IPS-11a (cell line): Measurements from ENCODE around the gene MUC3A.
"Not testable (repeated sequence)": the region's sequence is repeated elsewhere in the genome, so short reads cannot be mapped to it uniquely, and the experiment has no call there.

Source experiments
- H3K4me3 ChIP-seq: one replicate; pipeline ENCODE4 v1.5.1; 2013; ENCODE audit warnings: low read depth, low read length, control low read depth

MUC3A gene

DNA sequence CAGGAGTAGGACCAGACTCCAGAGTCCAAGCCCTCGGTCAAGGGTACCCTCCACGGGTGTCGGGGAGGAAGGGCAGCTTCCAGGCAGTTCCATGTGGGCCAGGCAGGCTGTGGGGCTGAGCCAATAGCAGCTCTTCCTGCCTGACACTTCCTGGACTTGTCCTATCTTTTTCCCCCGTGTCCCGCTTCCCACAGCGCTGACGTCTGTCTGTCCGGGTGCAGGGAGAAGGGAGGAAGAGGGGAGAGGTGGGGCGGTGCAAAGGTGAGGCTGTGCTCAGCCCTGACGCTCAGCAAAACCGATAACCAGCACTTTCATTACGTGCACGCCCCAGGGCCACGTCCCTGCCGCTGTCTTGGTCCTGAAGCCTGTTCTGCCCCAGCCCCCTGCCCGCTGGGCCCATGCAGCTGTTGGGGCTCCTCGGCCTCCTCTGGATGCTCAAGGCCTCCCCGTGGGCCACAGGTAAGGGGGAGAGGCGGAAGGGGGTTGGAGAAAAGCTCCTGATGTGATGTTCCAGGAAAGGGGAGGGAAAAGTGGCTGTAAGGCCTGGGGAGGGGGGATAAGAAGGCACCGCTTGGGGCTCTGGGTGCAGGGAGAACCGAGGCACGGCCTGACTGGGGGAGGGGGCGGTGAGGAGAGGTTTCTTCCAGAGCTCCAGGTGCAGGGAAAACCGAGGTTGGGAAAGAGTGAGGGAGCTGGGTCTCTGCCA, at the start of gene MUC3A:
Gene MUC3A (plus strand): TSS at position 308 of the 706 bp plus-strand sequence. CDS start 91 bp downstream, at position 399.
- H3K4me3 ChIP-seq = no peak within 1 kb of the TSS

- no peak overlapping the region for H3K4me3 ChIP-seq
These were observed 48.4 kb upstream of the MUC3A start for GRCh38 chr7:100900978-100901377.

DNA sequence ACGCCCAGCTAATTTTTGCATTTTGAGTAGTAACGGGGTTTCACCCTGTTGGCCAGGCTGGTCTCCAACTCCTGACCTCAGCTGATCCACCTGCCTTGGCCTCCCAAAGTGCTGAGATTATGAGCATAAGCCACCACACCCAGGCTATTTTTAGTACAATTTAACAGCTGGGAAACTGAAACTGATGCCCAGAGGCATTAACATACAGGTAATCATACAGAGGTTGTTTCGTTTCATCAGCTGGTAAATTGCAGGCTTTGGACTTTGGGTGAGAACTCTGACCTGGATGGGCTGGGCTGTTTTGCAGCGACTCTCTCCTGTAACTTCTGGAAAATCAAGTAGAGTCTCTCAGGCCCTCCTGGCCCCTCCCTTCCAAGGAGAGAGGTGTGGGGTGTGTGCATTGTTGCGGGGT, 47.4 kb upstream of the MUC3A start:
- no peak overlapping the region for H3K4me3 ChIP-seq

GRCh38 chr7:100902638-100903037, 46.7 kb upstream of the MUC3A start:
- no peak overlapping the region for H3K4me3 ChIP-seq

- H3K4me3 ChIP-seq = no peak overlapping the region
These were observed 40.8 kb upstream of the MUC3A start for GRCh38 chr7:100908512-100908911.

DNA sequence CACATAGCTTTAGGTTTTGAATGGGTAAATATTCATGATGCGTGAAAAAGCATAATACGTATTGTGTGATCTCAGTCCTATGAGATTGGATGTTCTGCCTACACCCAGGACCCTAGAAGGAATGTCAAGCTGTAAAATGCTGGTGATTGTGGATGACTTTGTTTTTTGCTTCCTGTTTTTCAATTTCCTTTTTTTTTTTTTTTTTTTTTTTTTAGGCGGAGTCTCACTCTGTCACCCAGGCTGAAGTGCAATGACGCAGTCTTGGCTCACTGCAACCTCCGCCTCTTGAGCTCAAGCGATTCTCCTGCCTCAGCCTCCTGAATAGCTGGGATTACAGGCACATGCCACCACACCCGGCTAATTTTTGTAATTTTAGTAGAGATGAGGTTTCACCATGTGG, 38.9 kb upstream of the MUC3A start:
- H3K4me3 ChIP-seq = not testable (repeated sequence)

DNA sequence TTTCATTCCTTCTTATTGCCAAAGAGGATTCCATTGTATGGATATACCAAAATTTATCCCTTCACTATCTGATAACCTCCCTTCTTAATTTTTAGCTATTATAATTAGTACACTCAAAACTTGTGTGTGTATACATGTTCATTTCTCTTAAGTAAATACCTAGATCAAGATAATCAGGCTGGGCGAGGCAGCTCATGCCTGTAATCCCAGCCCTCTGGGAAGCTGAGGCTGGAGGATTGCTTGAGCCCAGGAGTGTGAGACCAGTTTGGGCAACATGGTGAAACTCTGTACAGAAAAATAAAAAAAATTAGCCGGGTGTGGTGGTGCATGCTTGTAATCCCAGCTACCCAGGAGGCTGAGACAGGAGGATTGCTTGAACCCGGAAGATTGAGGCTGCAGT, 37.9 kb upstream of the MUC3A start:
- no peak overlapping the region for H3K4me3 ChIP-seq

- H3K4me3 ChIP-seq = no peak overlapping the region
These were observed 35.0 kb upstream of the MUC3A start for GRCh38 chr7:100914208-100914878.

- H3K4me3 ChIP-seq = no peak overlapping the region
These were observed 34.4 kb upstream of the MUC3A start for GRCh38 chr7:100914879-100915447.

DNA sequence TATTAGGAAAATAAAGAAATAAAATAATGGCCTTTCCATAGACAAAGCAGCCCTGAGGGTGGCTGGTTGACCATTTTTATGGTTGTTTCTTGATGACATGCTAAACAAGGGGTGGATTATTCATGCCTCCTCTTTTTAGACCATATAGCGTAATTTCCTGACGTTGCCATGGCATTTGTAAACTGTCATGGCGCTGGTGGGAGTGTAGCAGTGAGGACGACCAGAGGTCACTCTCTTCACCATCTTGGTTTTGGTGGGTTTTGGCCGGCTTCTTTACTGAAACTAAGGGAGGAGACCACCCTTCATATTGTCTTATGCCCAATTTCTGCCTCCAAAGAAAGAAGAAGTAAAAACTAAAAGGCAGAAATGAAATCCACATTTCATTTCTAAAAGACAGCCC, 30.0 kb upstream of the MUC3A start:
- H3K4me3 ChIP-seq = not testable (repeated sequence)

GRCh38 chr7:100919779-100920437, 29.4 kb upstream of the MUC3A start:
- H3K4me3 ChIP-seq = not testable (repeated sequence)

DNA sequence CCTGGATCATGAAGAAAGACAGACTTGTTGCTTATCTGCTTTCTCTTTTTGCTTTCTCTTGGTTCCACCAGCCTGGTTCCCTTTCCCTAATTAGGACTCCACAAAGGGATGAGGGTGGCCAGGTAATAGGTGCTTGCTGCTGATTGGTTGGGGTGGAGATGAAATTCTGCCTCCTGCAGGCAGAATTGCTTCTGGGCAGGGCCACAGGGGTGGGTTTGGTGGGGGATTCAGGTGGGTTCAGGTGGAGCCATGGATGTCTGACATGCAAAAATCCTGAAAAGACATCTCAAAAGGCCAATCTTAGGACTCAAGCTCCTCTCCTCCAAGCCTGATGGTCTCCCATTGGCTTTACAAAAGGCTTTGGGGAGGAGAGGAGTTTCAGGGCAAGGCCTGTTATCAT, 28.3 kb upstream of the MUC3A start:
- no peak overlapping the region for H3K4me3 ChIP-seq

GRCh38 chr7:100923616-100924015, 25.7 kb upstream of the MUC3A start:
- H3K4me3 ChIP-seq = not testable (repeated sequence)

DNA sequence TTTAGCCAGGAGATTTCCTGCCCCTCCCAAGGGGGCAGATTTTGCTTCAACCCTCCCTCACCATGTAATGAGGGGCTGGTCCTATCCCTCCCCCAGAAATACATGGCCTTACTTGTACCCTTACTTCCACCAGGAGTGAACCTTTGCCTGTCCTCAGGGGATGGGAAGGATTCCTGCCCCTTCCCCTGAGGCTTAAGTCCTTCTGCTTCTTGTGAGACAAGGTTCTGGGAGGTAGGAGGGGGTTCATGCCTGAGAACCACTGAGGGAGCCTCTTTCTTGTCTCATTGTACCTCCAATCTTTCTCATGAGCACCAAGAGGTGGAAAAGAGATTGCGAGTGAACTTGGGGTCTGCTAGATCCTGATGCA, 19.5 kb upstream of the MUC3A start:
- H3K4me3 ChIP-seq = no peak overlapping the region

- no peak overlapping the region for H3K4me3 ChIP-seq
These were observed 15.6 kb upstream of the MUC3A start for GRCh38 chr7:100933734-100934133.

DNA sequence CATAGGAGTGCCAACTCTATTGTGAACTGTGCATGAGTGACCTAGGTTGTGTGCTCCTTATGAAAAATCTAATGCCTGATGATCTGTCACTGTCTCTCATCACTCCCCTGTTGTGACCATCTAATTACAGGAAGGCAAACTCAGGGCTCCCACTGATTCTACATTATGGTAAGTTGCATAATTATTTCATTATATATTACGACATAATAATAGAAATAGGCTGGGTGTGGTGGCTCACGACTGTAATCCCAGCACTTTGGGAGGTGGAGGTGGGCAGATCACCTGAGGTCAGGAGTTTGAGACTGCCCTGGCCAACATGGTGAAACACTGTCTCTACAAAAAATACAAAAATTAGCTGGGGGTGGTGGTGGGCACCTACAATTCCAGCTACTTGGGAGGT, 14.0 kb upstream of the MUC3A start:
- H3K4me3 ChIP-seq = not testable (repeated sequence)

- not testable (repeated sequence) for H3K4me3 ChIP-seq
These were observed 13.2 kb upstream of the MUC3A start for GRCh38 chr7:100936167-100936566.

DNA sequence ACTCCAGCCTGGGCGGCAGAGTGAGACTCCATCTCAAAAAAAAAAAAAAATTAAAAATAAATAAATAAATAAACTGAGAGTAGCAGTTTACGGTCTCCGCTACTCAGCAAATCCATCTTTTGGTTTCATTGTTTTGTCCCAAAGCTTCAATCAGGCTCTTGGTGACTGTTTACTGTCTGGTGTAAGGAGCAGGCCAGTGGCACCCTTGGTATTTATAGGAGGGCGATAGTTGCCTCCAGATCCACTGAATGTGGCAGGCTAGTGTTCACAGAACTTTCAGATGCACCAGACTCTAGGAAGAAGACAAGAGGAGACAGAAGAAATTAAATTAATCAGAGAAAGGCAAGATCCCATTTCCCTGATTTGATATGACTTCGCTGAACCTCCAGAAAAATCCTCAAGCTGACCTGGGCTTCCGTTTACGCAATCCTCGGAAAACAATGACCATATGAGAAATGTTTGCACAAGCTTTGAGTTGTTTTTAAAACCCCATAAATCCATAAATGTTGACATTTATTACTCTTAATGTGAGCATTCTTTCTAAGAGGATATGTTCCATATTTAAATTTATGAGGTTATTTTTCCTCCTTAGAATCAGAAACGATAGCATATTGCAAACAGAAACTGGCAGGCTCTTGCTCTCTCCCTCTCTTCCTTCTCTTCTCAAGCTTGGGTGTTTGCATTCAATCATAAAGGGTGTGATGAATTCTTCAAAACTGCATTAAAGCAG, 7.1 kb upstream of the MUC3A start:
- no peak overlapping the region for H3K4me3 ChIP-seq

GRCh38 chr7:100943693-100944092, 5.6 kb upstream of the MUC3A start:
- H3K4me3 ChIP-seq = no peak overlapping the region

DNA sequence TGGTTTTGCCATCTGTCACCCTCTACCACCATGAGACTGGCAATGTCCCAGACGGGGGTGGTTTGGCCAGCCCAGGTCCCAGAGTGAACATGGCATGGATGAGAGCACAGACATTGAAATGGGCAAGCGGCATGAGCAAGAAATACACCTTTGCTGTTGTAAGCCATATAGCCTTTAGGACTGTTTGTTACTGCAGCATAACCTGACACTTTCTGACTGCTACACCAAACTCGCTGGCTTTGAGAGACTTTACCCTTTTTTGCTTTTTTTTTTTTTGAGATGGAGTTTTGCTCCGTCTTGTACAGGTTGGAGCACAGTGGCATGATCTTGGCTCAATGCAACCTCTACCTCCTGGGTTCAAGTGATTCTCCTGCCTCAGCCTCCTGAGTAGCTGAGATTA, 5.2 kb upstream of the MUC3A start:
- no peak overlapping the region for H3K4me3 ChIP-seq

DNA sequence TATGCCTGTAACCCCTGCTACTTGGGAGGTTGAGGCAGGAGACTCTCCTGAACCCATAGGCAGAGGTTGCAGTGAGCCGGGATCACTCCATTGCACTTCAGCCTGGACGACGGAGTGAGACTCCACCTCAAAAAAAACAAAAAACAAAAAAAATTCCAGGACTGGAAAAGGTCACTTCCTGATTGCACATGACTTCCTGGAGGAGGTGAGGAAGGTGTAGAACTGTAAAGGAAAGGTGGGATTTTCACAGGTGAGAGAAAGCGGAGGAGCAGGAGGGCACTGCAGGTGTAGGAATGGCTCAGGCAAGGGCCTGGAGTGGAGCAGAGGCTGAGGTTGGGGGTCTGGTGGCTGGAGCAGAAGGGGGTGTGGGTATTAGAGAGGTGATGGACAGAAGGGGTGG, 3.2 kb upstream of the MUC3A start:
- H3K4me3 ChIP-seq = no peak overlapping the region
